Neural progenitor cell (in vitro differentiated cells): ENCODE data around the gene ITPR1. TPM values are rescaled to one million over a fixed set of nuclear protein-coding genes. Genes with fewer than 3 reads are reported as not detected.

Experiments
- DNase-seq: peaks from one replicate; pipeline ENCODE4 v3.0.0-alpha.2; 2016; ENCODE audit warnings: low spot score
- H2AFZ ChIP-seq: fragments of 200-600 bp; sonication (generic); replicated peaks from 2 replicates; pipeline ENCODE4 v1.6.1; 2016; ENCODE audit warnings: antibody characterized with exemption
- H3F3A ChIP-seq: fragments of 200-600 bp; sonication (generic); 2 replicates; pipeline ENCODE4 v1.6.1; 2016; ENCODE audit warnings: antibody characterized with exemption, low read depth
- H3K27ac ChIP-seq: fragments of 200-600 bp; sonication (generic); 2 replicates; pipeline ENCODE4 v1.5.1; 2016; ENCODE audit warnings: mild to moderate bottlenecking
- H3K27me3 ChIP-seq: fragments of 200-600 bp; sonication (generic); 2 replicates; pipeline ENCODE4 v1.6.1; 2016; ENCODE audit warnings: mild to moderate bottlenecking, moderate library complexity
- H3K36me3 ChIP-seq: fragments of 200-600 bp; sonication (generic); 2 replicates; pipeline ENCODE4 v1.5.1; 2016
- H3K4me1 ChIP-seq: fragments of 200-600 bp; sonication (generic); 2 replicates; pipeline ENCODE4 v1.6.1; 2016; ENCODE audit warnings: mixed run types
- H3K4me2 ChIP-seq: fragments of 200-600 bp; sonication (generic); 2 replicates; pipeline ENCODE4 v1.6.1; 2016
- H3K4me3 ChIP-seq: fragments of 200-600 bp; sonication (generic); 2 replicates; pipeline ENCODE4 v1.5.1; 2016
- H3K79me2 ChIP-seq: fragments of 200-600 bp; sonication (generic); 2 replicates; pipeline ENCODE4 v1.6.1; 2016; ENCODE audit warnings: low read depth
- H3K9ac ChIP-seq: fragments of 200-600 bp; sonication (generic); 2 replicates; pipeline ENCODE4 v1.6.1; 2016
- H3K9me3 ChIP-seq: fragments of 200-600 bp; sonication (generic); 2 replicates; pipeline ENCODE4 v1.5.1; 2016; ENCODE audit warnings: low read depth
- H4K20me1 ChIP-seq: fragments of 200-600 bp; sonication (generic); 2 replicates; pipeline ENCODE4 v1.6.1; 2016; ENCODE audit warnings: low read depth
- H3K27ac Mint-ChIP-seq: 3 replicates; pipeline ENCODE4 v1.8.0; 2021; ENCODE audit warnings: mixed read lengths
- H3K27me3 Mint-ChIP-seq: 2 replicates; pipeline ENCODE4 v1.8.0; 2022; ENCODE audit warnings: low read depth, mild to moderate bottlenecking, inconsistent platforms, moderate library complexity, mixed read lengths; ENCODE audit not compliant: insufficient read depth
- H3K36me3 Mint-ChIP-seq: 3 replicates; pipeline ENCODE4 v1.8.0; 2021; ENCODE audit warnings: mixed read lengths
- H3K4me1 Mint-ChIP-seq: 3 replicates; pipeline ENCODE4 v1.8.0; 2021; ENCODE audit warnings: mixed read lengths
- H3K4me3 Mint-ChIP-seq: 3 replicates; pipeline ENCODE4 v1.8.0; 2021; ENCODE audit warnings: mild to moderate bottlenecking, moderate library complexity, mixed read lengths
- H3K9me3 Mint-ChIP-seq: 3 replicates; pipeline ENCODE4 v1.8.0; 2020; ENCODE audit warnings: mixed read lengths
- CTCF ChIP-seq: fragments of 200-600 bp; sonication (generic); IDR thresholded peaks from 2 replicates; pipeline ENCODE4 v1.5.1; 2017; ENCODE audit warnings: antibody characterized with exemption, mild to moderate bottlenecking
- EZH2 ChIP-seq: fragments of 200-600 bp; sonication (generic); IDR thresholded peaks from 2 replicates; pipeline ENCODE4 v1.6.1; 2017; ENCODE audit warnings: antibody characterized with exemption, mild to moderate bottlenecking, moderate library complexity
- EZH2phosphoT487 ChIP-seq: fragments of 200-600 bp; sonication (generic); IDR thresholded peaks from 2 replicates; pipeline ENCODE4 v1.6.1; 2017; ENCODE audit warnings: antibody characterized with exemption
- total RNA-seq: library from RNA; depleted of rRNA; stranded (reverse); fragments of >200 nt; gene quantifications from 2 replicates; pipeline ENCODE4 v1.2.3, GENCODE V29; 2015; ENCODE audit warnings: low replicate concordance

ITPR1 gene
- total RNA-seq, 1 donor from 2014 or later = 5.0 TPM

- H4K20me1 ChIP-seq = no peaks in the 10 kb centered on the region
- Mint-ChIP-seq H3K27me3 (no peaks in the 10 kb centered on the region), H3K4me3 (no peak overlapping the region), H3K4me1 (no peaks in the 10 kb centered on the region), H3K27ac (no peak overlapping the region), H3K9me3 (no peaks in the 10 kb centered on the region), H3K36me3 (peaks cover 2% of the 10 kb centered on the region)
- H3F3A ChIP-seq = no peaks in the 10 kb centered on the region
- H2AFZ ChIP-seq = no peak overlapping the region
- H3K36me3 ChIP-seq = no peaks in the 10 kb centered on the region
- no peak overlapping the region for H3K4me3 ChIP-seq
- H3K4me1 ChIP-seq = no peaks in the 10 kb centered on the region
- no peaks in the 10 kb centered on the region for H3K9me3 ChIP-seq
- no peaks in the 10 kb centered on the region for H3K27me3 ChIP-seq
- no peak for DNase-seq
- H3K79me2 ChIP-seq = no peaks in the 10 kb centered on the region
- no peak overlapping the region for H3K9ac ChIP-seq
- H3K4me2 ChIP-seq = no peak overlapping the region
- TF ChIP-seq EZH2phosphoT487 (no peak), EZH2 (no peak), CTCF (no peak)
- H3K27ac ChIP-seq = no peak overlapping the region
Measured at GRCh38 chr3:4778740-4779139, 285.6 kb downstream of the ITPR1 start.

- no peaks in the 10 kb centered on the region for H3K4me1 Mint-ChIP-seq
- DNase-seq = no peak
- H3K27ac Mint-ChIP-seq = no peak overlapping the region
Measured at GRCh38 chr3:4780545-4780957, 287.4 kb downstream of the ITPR1 start.

GRCh38 chr3:4782095-4782494, 288.9 kb downstream of the ITPR1 start:
- Histone ChIP-seq H3K36me3 (no peaks in the 10 kb centered on the region), H3K27me3 (no peaks in the 10 kb centered on the region), H3K9me3 (no peaks in the 10 kb centered on the region), H3K9ac (no peak overlapping the region), H3K4me1 (no peaks in the 10 kb centered on the region), H4K20me1 (no peaks in the 10 kb centered on the region), H3F3A (no peaks in the 10 kb centered on the region), H3K27ac (no peak overlapping the region), H3K79me2 (no peaks in the 10 kb centered on the region), H2AFZ (no peak overlapping the region), H3K4me2 (no peak overlapping the region), H3K4me3 (no peak overlapping the region)
- H3K27me3 Mint-ChIP-seq = peaks cover 2% of the 10 kb centered on the region
- H3K9me3 Mint-ChIP-seq = peaks cover 4% of the 10 kb centered on the region
- H3K36me3 Mint-ChIP-seq = peaks cover 11% of the 10 kb centered on the region
- no peaks in the 10 kb centered on the region for H3K4me1 Mint-ChIP-seq
- H3K4me3 Mint-ChIP-seq = no peak overlapping the region
- no peak for DNase-seq
- TF ChIP-seq EZH2 (no peak), CTCF (no peak), EZH2phosphoT487 (no peak)
- H3K27ac Mint-ChIP-seq = no peak overlapping the region

More at GRCh38 chr3:4780545-4780957, 287.4 kb downstream of the ITPR1 start:
- no peak overlapping the region for H3K4me3 Mint-ChIP-seq
- peaks cover 13% of the 10 kb centered on the region for H3K36me3 Mint-ChIP-seq
- Histone ChIP-seq H3K4me2 (no peak overlapping the region), H3K9ac (no peak overlapping the region), H4K20me1 (no peaks in the 10 kb centered on the region), H3K36me3 (no peaks in the 10 kb centered on the region), H3K9me3 (no peaks in the 10 kb centered on the region), H3K4me3 (no peak overlapping the region), H3F3A (no peaks in the 10 kb centered on the region), H3K27ac (no peak overlapping the region), H3K79me2 (no peaks in the 10 kb centered on the region), H3K4me1 (no peaks in the 10 kb centered on the region), H3K27me3 (no peaks in the 10 kb centered on the region), H2AFZ (no peak overlapping the region)
- H3K27me3 Mint-ChIP-seq = peaks cover 2% of the 10 kb centered on the region
- H3K9me3 Mint-ChIP-seq = peaks cover 4% of the 10 kb centered on the region
- TF ChIP-seq CTCF = no peak
- TF ChIP-seq EZH2phosphoT487 = no peak
- no peak for TF ChIP-seq EZH2
